ENCODE results near the gene SRPK3.

DNA sequence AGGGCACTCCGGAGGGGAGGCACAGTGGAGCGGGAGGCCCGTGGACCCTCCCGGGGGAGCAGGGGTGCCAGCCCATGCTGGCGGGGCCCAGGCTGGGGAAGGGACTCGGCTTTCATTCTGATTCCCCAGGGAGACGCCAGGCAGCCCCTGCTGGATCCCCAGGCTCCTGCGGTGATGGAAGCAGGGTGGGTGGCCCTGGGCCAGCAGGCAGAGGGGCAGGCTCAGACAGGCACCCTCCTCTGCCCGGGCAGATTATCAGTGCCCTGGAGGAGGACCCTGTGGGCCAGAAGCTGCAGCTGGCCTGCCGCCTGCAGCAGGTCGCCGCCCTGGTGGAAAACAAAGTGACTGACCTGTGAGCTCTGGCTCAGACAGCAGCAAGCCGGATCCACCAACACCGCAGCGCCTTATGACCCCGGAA lies 2.1 kb upstream of the SRPK3 start:
- TF ChIP-seq, protein P1, sequence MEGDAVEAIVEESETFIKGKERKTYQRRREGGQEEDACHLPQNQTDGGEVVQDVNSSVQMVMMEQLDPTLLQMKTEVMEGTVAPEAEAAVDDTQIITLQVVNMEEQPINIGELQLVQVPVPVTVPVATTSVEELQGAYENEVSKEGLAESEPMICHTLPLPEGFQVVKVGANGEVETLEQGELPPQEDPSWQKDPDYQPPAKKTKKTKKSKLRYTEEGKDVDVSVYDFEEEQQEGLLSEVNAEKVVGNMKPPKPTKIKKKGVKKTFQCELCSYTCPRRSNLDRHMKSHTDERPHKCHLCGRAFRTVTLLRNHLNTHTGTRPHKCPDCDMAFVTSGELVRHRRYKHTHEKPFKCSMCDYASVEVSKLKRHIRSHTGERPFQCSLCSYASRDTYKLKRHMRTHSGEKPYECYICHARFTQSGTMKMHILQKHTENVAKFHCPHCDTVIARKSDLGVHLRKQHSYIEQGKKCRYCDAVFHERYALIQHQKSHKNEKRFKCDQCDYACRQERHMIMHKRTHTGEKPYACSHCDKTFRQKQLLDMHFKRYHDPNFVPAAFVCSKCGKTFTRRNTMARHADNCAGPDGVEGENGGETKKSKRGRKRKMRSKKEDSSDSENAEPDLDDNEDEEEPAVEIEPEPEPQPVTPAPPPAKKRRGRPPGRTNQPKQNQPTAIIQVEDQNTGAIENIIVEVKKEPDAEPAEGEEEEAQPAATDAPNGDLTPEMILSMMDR (IDR thresholded peaks at IDR 0.05; ENCODE audit: low read depth, low read length) = peak; percentile 16
- no peak for TF ChIP-seq POLR2A (IDR thresholded peaks at IDR 0.05; ENCODE audit: extremely low read depth, insufficient read length)
